HEK293T (cell line): ENCODE data around the gene PRSS57.

Experiments
- CTBP1 ChIP-seq: fragments of 450-650 bp; IDR thresholded peaks from 2 replicates; pipeline ENCODE4 v1.6.1; 2016; ENCODE audit warnings: borderline replicate concordance
- SUZ12 ChIP-seq: fragments of 450-650 bp; IDR thresholded peaks from 2 replicates; pipeline ENCODE4 v1.6.1; 2016; ENCODE audit warnings: mild to moderate bottlenecking
- ZNF384 ChIP-seq: fragments of 450-650 bp; IDR thresholded peaks from 2 replicates; pipeline ENCODE4 v1.6.1; 2016

GRCh38 chr19:662207-662961 is 32.9 kb downstream of the PRSS57 start:
- TF ChIP-seq ZNF384 (no peak), CTBP1 (no peak), SUZ12 (no peak)
